Measurements from ENCODE around the gene KCTD16.
A peak's percentile ranks its signal among the peaks of the same experiment; 100 is the strongest.

Gene KCTD16

GRCh38 chr5:144206141-144206540, 35.5 kb downstream of the KCTD16 start:
- Histone ChIP-seq H2AFZ (ENCODE audit: low read length) (no peak overlapping the region), H3K4me3 (ENCODE audit: low read length, poor library complexity, severe bottlenecking) (no peak overlapping the region)

GRCh38 chr5:144207875-144208444, 37.3 kb downstream of the KCTD16 start:
- Histone ChIP-seq H4K20me1 (ENCODE audit: insufficient read depth, low read length, poor library complexity, severe bottlenecking) (no peaks in the 10 kb centered on the region), H3K4me1 (ENCODE audit: insufficient read depth, low read length, poor library complexity, severe bottlenecking) (peaks cover 6% of the 10 kb centered on the region), H3K9me3 (ENCODE audit: insufficient read depth, low read depth, low read length) (no peaks in the 10 kb centered on the region), H3K9ac (ENCODE audit: low read depth, low read length, poor library complexity, severe bottlenecking) (no peak overlapping the region), H3K4me2 (ENCODE audit: low read depth, low read length, poor library complexity, severe bottlenecking) (no peak overlapping the region), H3K36me3 (ENCODE audit: insufficient read depth, low read length) (no peaks in the 10 kb centered on the region), H3K4me3 (ENCODE audit: low read length, poor library complexity, severe bottlenecking) (no peak overlapping the region), H3K9me2 (replicated peaks; ENCODE audit: low read depth, low read length) (no peaks in the 10 kb centered on the region), H2AFZ (ENCODE audit: low read length) (no peak overlapping the region), H3K79me2 (ENCODE audit: insufficient read depth, low read length) (no peaks in the 10 kb centered on the region), H3K27me3 (ENCODE audit: insufficient read depth, low read length, poor library complexity, severe bottlenecking) (no peaks in the 10 kb centered on the region), H3F3A (ENCODE audit: low read depth) (no peaks in the 10 kb centered on the region)
- peak; percentile 41; the same call in 1 of the 2 replicates for TF ChIP-seq CTCF (conservative IDR thresholded peaks at IDR 0.05; ENCODE audit: low read length)
- TF ChIP-seq EZH2phosphoT487 (IDR thresholded peaks at IDR 0.05; ENCODE audit: borderline replicate concordance) = no peak

More at GRCh38 chr5:144206141-144206540, 35.5 kb downstream of the KCTD16 start:
- no peaks in the 10 kb centered on the region for H3K9me3 ChIP-seq (ENCODE audit: insufficient read depth, low read depth, low read length)
- no peak overlapping the region for H3K9ac ChIP-seq (ENCODE audit: low read depth, low read length, poor library complexity, severe bottlenecking)
- TF ChIP-seq CTCF (conservative IDR thresholded peaks at IDR 0.05; ENCODE audit: low read length) = no peak
- H3F3A ChIP-seq (ENCODE audit: low read depth) = no peaks in the 10 kb centered on the region
- H3K79me2 ChIP-seq (ENCODE audit: insufficient read depth, low read length) = no peaks in the 10 kb centered on the region
- no peaks in the 10 kb centered on the region for H4K20me1 ChIP-seq (ENCODE audit: insufficient read depth, low read length, poor library complexity, severe bottlenecking)
- H3K4me2 ChIP-seq (ENCODE audit: low read depth, low read length, poor library complexity, severe bottlenecking) = no peak overlapping the region
- H3K27me3 ChIP-seq (ENCODE audit: insufficient read depth, low read length, poor library complexity, severe bottlenecking) = no peaks in the 10 kb centered on the region
- no peaks in the 10 kb centered on the region for H3K9me2 ChIP-seq (replicated peaks; ENCODE audit: low read depth, low read length)
- H3K36me3 ChIP-seq (ENCODE audit: insufficient read depth, low read length) = no peaks in the 10 kb centered on the region
- H3K4me1 ChIP-seq (ENCODE audit: insufficient read depth, low read length, poor library complexity, severe bottlenecking) = peaks cover 15% of the 10 kb centered on the region

- Histone ChIP-seq H3F3A (ENCODE audit: low read depth) (no peaks in the 10 kb centered on the region), H4K20me1 (ENCODE audit: insufficient read depth, low read length, poor library complexity, severe bottlenecking) (no peaks in the 10 kb centered on the region), H3K27me3 (ENCODE audit: insufficient read depth, low read length, poor library complexity, severe bottlenecking) (no peaks in the 10 kb centered on the region), H3K4me2 (ENCODE audit: low read depth, low read length, poor library complexity, severe bottlenecking) (peak overlapping the region; percentile 19), H3K9me3 (ENCODE audit: insufficient read depth, low read depth, low read length) (no peaks in the 10 kb centered on the region), H3K9ac (ENCODE audit: low read depth, low read length, poor library complexity, severe bottlenecking) (no peak overlapping the region), H3K36me3 (ENCODE audit: insufficient read depth, low read length) (no peaks in the 10 kb centered on the region), H2AFZ (ENCODE audit: low read length) (peak overlapping the region; percentile 61; the same call in 1 of the 2 replicates), H3K4me1 (ENCODE audit: insufficient read depth, low read length, poor library complexity, severe bottlenecking) (peaks cover 6% of the 10 kb centered on the region), H3K9me2 (replicated peaks; ENCODE audit: low read depth, low read length) (no peaks in the 10 kb centered on the region), H3K79me2 (ENCODE audit: insufficient read depth, low read length) (no peaks in the 10 kb centered on the region), H3K4me3 (ENCODE audit: low read length, poor library complexity, severe bottlenecking) (no peak overlapping the region)
- TF ChIP-seq EZH2phosphoT487 (IDR thresholded peaks at IDR 0.05; ENCODE audit: borderline replicate concordance) (no peak), CTCF (conservative IDR thresholded peaks at IDR 0.05; ENCODE audit: low read length) (no peak)
Observed at GRCh38 chr5:144209361-144209760, 38.7 kb downstream of the KCTD16 start.

Measured in Loucy (cell line).